GM12878 (cell line): ENCODE data around the gene PIEZO2. TPM values are rescaled to one million over a fixed set of nuclear protein-coding genes. Genes with fewer than 3 reads are reported as not detected.

Experiments used
- ATAC-seq: fragments of 200-7000 bp; cut with Tn5 transposase; 3 replicates; pipeline ENCODE4 v1.9.1; 2020; ENCODE audit warnings: mild to moderate bottlenecking, moderate library complexity
- BruUV-seq: library from RNA; stranded (reverse); fragments of 400-500 nt; replicated peaks from 2 replicates; lab custom pipeline; 2021; lab: Mats Ljungman, UMichigan
- CTCF ChIA-PET: fragments of 300-600 bp; sonication (Branson Sonifier 250); formaldehyde crosslinking; extraction: SDS; loops from one replicate; lab custom pipeline; 2021; ENCODE audit warnings: inconsistent platforms; lab: Yijun Ruan, JAX
- POLR2A ChIA-PET: fragments of 350-600 bp; formaldehyde crosslinking; extraction: SDS; loops from one replicate; lab custom pipeline; 2021; ENCODE audit warnings: inconsistent platforms; lab: Charles Lee
- RAD21 ChIA-PET: fragments of 300-600 bp; sonication (Branson Sonifier 250); formaldehyde crosslinking; loops from one replicate; lab custom pipeline; 2023; ENCODE audit warnings: antibody characterized with exemption; ENCODE audit not compliant: unreplicated experiment; lab: Charles Lee
- SMC1A ChIA-PET: fragments of 300-600 bp; sonication (Branson Sonifier 250); formaldehyde crosslinking; loops from one replicate; lab custom pipeline; 2023; ENCODE audit not compliant: unreplicated experiment, uncharacterized antibody; lab: Charles Lee
- DNase-seq: peaks from one replicate; pipeline ENCODE4 v3.0.0-alpha.2; 2011; ENCODE audit warnings: low read depth, low spot score
- FAIRE-seq: peaks from 3 replicates; lab custom pipeline; 2011; peaks lifted over from hg19 to GRCh38; lab: Jason Lieb, UNC
- H2AFZ ChIP-seq: 2 replicates; pipeline ENCODE4 v1.6.0; 2011; ENCODE audit warnings: low read depth, low read length, control low read depth; ENCODE audit not compliant: control insufficient read depth
- H3K27ac ChIP-seq: 2 replicates; pipeline ENCODE4 v1.5.1; 2011; ENCODE audit warnings: control low read depth; ENCODE audit not compliant: control insufficient read depth, insufficient read depth
- H3K27me3 ChIP-seq, 2 experiments: replicated peaks in 1 of 2; 2 replicates each; pipeline versions ENCODE4 v1.6.0 to v1.6.1; 2011; ENCODE audit warnings: low read length in 1 of 2; ENCODE audit not compliant: control insufficient read depth in 2 of 2, insufficient read depth in 2 of 2
- H3K36me3 ChIP-seq, 2 experiments: 2 replicates each; pipeline ENCODE4 v1.5.1; 2011; ENCODE audit warnings: low read length in 1 of 2; ENCODE audit not compliant: control insufficient read depth in 2 of 2, insufficient read depth in 2 of 2
- H3K4me1 ChIP-seq: 2 replicates; pipeline ENCODE4 v1.6.1; 2011; ENCODE audit warnings: mild to moderate bottlenecking, low read length, moderate library complexity, mixed read lengths; ENCODE audit not compliant: control insufficient read depth, insufficient read depth
- H3K4me2 ChIP-seq: 2 replicates; pipeline ENCODE4 v1.6.0; 2011; ENCODE audit warnings: control low read depth; ENCODE audit not compliant: control insufficient read depth, insufficient read depth
- H3K4me3 ChIP-seq: fragments of 200-600 bp; sonication (generic); 2 replicates; pipeline ENCODE4 v1.5.1; 2016
- H3K79me2 ChIP-seq: 2 replicates; pipeline ENCODE4 v1.6.0; 2011; ENCODE audit warnings: low read length; ENCODE audit not compliant: control insufficient read depth, insufficient read depth
- H3K9ac ChIP-seq: 2 replicates; pipeline ENCODE4 v1.8.0; 2011; ENCODE audit warnings: low read length, control low read depth, mixed read lengths; ENCODE audit not compliant: control insufficient read depth, insufficient read depth
- H3K9me3 ChIP-seq: replicated peaks from 3 replicates; pipeline ENCODE4 v1.5.1; 2011; ENCODE audit warnings: mild to moderate bottlenecking, low read length; ENCODE audit not compliant: control insufficient read depth, insufficient read depth
- H4K20me1 ChIP-seq: 2 replicates; pipeline ENCODE4 v1.6.0; 2011; ENCODE audit not compliant: control insufficient read depth, insufficient read depth
- GABPA ChIP-seq: IDR thresholded peaks from 2 replicates; pipeline ENCODE4 v1.6.1; 2014; ENCODE audit warnings: antibody characterized with exemption, low read depth, mild to moderate bottlenecking, inconsistent platforms
- HDAC2 ChIP-seq: fragments of 200-600 bp; sonication (generic); IDR thresholded peaks from 2 replicates; pipeline ENCODE4 v1.6.1; 2017
- MTA3 ChIP-seq: IDR thresholded peaks from 2 replicates; pipeline ENCODE4 v1.6.1; 2012; ENCODE audit warnings: low read length, inconsistent platforms, borderline replicate concordance
- SIN3A ChIP-seq: IDR thresholded peaks from 2 replicates; pipeline ENCODE4 v1.6.1; 2012; ENCODE audit warnings: low read depth, low read length, improper control_type of control experiment
- SPI1 ChIP-seq: IDR thresholded peaks from 2 replicates; pipeline ENCODE4 v1.6.1; 2011; ENCODE audit warnings: low read depth, mild to moderate bottlenecking, low read length, moderate library complexity, borderline replicate concordance; ENCODE audit not compliant: insufficient read depth
- WGBS: methylation state at CpG from one replicate; pipeline ENCODE4 v1.1.6; 2016; ENCODE audit warnings: low lambda C conversion rate; ENCODE audit not compliant: insufficient replicate concordance, insufficient coverage; ENCODE audit errors: missing lambda C conversion rate; 5-methylcytosine and 5-hydroxymethylcytosine counted together
- in situ Hi-C: fragments of 300-500 bp; cut with MboI; formaldehyde crosslinking; loops from 9 replicates; pipeline ENCODE4 v1.14.3; 2018; ENCODE audit warnings: mixed read lengths
- intact Hi-C: fragments of 100-400 bp; cut with micrococcal nuclease; formaldehyde crosslinking; loops from one replicate; pipeline ENCODE4 v1.14.2; 2022; ENCODE audit not compliant: unreplicated experiment
- polyA plus RNA-seq, 11 experiments: library from polyadenylated mRNA; depleted of rRNA in 4 of 11; unstranded in 6 of 11; stranded (reverse) in 5 of 11; fragments of >200 nt; fragmentation: Nextera tagmentation in 4 of 11; fragmentation: Illumina TruSeq in 1 of 11; extraction: Ambion mirVana in 4 of 11; extraction: Trizol in 1 of 11; gene quantifications; 1 replicate in 1 of 11; 2 replicates in 10 of 11; pipeline versions ENCODE4 v1.2.1 to v1.2.3, GENCODE V29; 2011 to 2016; ENCODE audit warnings: inconsistent platforms in 2 of 11, missing spikeins in 2 of 11, low read depth in 1 of 11
- total RNA-seq, 4 experiments: library from RNA; depleted of rRNA in 3 of 4; stranded (reverse); fragments of >200 nt in 3 of 4; fragmentation: Illumina TruSeq in 1 of 4; extraction: Trizol in 1 of 4; gene quantifications; 2 replicates each; pipeline versions ENCODE4 v1.2.1 to v1.2.3, GENCODE V29; 2013 to 2021
- TF ChIP-seq, protein P1 (sequence below): fragments of 450-650 bp; IDR thresholded peaks from 2 replicates; pipeline ENCODE4 v1.6.1; 2017; ENCODE audit warnings: mild to moderate bottlenecking, low read depth, inconsistent platforms; ENCODE audit not compliant: poor library complexity, severe bottlenecking

The PIEZO2 gene
- total and polyA plus RNA-seq, 10 of the 15 experiments (the other 5 are each of a cell fraction or from before 2014, with no cell fraction given) = 6.7 to 42.3 (median 27.4) TPM

DNA sequence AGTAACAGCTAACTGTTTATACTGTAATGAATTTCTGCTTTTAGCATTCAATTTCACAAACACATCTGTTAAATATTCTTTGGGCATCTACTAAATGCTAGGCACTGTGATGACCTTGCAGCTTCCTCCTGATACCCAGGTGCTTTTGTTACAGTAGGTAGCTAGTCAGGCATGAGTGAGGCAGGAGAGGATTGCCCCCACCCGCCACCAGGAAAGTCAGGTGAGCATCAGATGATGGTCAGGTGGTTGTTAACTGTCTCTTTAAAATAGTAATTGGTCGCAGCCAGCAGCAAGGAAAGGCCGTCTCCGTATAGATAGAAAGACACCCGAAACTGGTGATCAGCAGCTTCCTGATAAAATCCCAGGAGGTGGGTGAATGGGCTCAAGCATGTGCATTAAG lies 255.6 kb downstream of the PIEZO2 start:
- ATAC-seq = no peak
- TF ChIP-seq SPI1 (no peak), SIN3A (no peak), GABPA (no peak), MTA3 (no peak), HDAC2 (no peak)
- TF ChIP-seq, protein P1, sequence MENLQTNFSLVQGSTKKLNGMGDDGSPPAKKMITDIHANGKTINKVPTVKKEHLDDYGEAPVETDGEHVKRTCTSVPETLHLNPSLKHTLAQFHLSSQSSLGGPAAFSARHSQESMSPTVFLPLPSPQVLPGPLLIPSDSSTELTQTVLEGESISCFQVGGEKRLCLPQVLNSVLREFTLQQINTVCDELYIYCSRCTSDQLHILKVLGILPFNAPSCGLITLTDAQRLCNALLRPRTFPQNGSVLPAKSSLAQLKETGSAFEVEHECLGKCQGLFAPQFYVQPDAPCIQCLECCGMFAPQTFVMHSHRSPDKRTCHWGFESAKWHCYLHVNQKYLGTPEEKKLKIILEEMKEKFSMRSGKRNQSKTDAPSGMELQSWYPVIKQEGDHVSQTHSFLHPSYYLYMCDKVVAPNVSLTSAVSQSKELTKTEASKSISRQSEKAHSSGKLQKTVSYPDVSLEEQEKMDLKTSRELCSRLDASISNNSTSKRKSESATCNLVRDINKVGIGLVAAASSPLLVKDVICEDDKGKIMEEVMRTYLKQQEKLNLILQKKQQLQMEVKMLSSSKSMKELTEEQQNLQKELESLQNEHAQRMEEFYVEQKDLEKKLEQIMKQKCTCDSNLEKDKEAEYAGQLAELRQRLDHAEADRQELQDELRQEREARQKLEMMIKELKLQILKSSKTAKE = no peak
- SMC1A ChIA-PET = interaction anchor here (0.6 to 8.2 kb wide), 10 partner anchors 10 to 258 kb away, joined by 3 to 96 read pairs (median 4); no protein-coding TSS in a partner anchor
- Histone ChIP-seq H3K27me3 (no peaks in the 10 kb centered on the region), H2AFZ (no peak overlapping the region), H3K4me2 (no peak overlapping the region), H3K27ac (no peak overlapping the region), H4K20me1 (no peaks in the 10 kb centered on the region), H3K36me3 (peaks cover 0 to 17% of the 10 kb centered on the region in 2 experiments; a peak in 2 of 4 replicates), H3K9me3 (peaks cover 3% of the 10 kb centered on the region; the same call in 2 of the 3 replicates), H3K79me2 (no peaks in the 10 kb centered on the region), H3K4me3 (no peak overlapping the region), H3K4me1 (peaks cover 23% of the 10 kb centered on the region), H3K9ac (no peak overlapping the region)
- intact Hi-C loops (no loop called here), in situ Hi-C loops (no loop called here)
- DNase-seq = no peak
- 63% methylated on average over 5 of the region's 5 CpGs for WGBS
- POLR2A ChIA-PET = interaction anchor here (1.0 to 1.4 kb wide), 3 partner anchors 15 to 44 kb away, joined by 3 read pairs; no protein-coding TSS in a partner anchor
- FAIRE-seq = no peak
- RAD21 ChIA-PET = interaction anchor here (1.2 to 6.4 kb wide), 6 partner anchors 10 to 148 kb away, joined by 3 to 53 read pairs (median 6); no protein-coding TSS in a partner anchor
- CTCF ChIA-PET = interaction anchor here (1.8 to 1.9 kb wide), 2 partner anchors 144 to 147 kb away, joined by 4 to 8 read pairs; no protein-coding TSS in a partner anchor
- no TSS peak for BruUV-seq
